HG03432 (cell line): ENCODE measurements around the gene TP53BP1.
"Not testable (repeated sequence)": the region's sequence is repeated elsewhere in the genome, so short reads cannot be mapped to it uniquely, and the experiment has no call there.

Experiments
- ATAC-seq: cut with Tn5 transposase; IDR thresholded peaks from one replicate; pipeline ENCODE4 v1.9.1; 2021; ENCODE audit warnings: mild to moderate bottlenecking, moderate library complexity; ENCODE audit not compliant: unreplicated experiment

The TP53BP1 gene

GRCh38 chr15:43492673-43493601, at the start of gene TP53BP1:
TSS of gene TP53BP1 (minus strand) at chr15:43493156. CDS start at chr15:43493043, 113 bp downstream.
- peak; percentile 97 for ATAC-seq

GRCh38 chr15:43541785-43542184, 48.8 kb upstream of the TP53BP1 start:
- ATAC-seq, result no peak

- no peak for ATAC-seq
Measured at GRCh38 chr15:43538091-43538490, 45.1 kb upstream of the TP53BP1 start.

DNA sequence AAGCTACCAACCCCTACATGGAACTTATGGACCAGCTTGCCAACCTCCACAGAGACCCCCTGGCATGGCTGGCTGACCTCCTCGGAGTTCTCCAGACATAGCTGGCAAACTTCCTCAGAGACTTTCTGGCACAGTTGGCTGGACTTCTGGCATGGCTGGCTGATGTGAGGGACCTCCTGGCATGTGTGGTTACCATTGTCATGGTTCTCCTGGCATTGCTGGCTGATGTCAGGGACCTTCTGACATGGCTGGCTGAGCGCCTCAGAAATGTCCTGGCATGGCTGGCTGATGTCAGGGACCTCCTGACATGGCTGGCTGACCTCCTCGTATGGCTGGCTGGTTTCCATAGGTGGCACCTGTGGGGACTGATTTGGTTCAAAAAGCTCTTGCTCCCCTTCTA, 41.9 kb upstream of the TP53BP1 start:
- no peak for ATAC-seq

GRCh38 chr15:43532826-43533225, 39.9 kb upstream of the TP53BP1 start:
- not testable (repeated sequence) for ATAC-seq

- ATAC-seq, result no peak
Measured at GRCh38 chr15:43531018-43531670, 38.2 kb upstream of the TP53BP1 start.

DNA sequence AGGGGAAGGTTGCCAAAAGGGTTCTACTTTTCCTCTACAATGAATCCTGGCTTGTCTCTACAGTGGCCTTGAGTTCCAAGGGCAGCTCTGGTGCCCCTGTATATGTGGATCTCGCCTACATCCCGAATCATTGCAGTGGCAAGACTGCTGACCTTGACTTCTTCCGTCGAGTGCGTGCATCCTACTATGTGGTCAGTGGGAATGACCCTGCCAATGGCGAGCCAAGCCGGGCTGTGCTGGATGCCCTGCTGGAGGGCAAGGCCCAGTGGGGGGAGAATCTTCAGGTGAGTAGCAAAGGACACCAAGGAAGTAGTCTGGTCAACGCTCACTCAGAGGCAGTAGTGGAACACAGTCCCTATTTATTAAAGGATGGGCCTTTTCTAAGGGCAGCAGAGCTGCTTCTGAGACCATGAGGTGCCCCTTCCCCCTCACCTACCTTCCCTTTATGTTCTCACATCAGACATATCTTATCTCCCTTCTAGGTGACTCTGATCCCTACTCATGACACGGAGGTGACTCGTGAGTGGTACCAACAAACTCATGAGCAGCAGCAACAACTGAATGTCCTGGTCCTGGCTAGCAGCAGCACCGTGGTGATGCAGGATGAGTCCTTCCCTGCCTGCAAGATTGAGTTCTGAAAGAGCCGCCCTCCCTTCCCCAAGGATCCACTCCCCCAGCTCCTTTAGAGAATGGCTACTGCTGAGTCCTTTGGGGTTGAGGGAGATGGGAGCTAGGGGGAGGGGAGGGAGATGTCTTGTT, 36.8 kb upstream of the TP53BP1 start:
- ATAC-seq, result no peak

DNA sequence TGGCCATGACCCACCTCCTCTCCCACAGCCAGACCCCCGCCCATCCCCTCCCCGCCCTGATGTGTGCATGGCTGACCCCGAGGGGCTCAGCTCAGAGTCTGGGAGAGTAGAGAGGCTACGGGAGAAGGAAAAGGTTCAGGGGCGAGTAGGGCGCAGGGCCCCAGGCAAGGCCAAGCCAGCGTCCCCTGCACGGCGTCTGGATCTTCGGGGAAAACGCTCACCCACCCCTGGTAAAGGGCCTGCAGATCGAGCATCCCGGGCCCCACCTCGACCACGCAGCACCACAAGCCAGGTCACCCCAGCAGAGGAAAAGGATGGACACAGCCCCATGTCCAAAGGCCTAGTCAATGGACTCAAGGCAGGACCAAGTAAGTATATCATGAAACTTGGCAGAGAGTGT, 36.2 kb upstream of the TP53BP1 start:
- ATAC-seq, result no peak

GRCh38 chr15:43528542-43529007, 35.6 kb upstream of the TP53BP1 start:
- ATAC-seq, result no peak

DNA sequence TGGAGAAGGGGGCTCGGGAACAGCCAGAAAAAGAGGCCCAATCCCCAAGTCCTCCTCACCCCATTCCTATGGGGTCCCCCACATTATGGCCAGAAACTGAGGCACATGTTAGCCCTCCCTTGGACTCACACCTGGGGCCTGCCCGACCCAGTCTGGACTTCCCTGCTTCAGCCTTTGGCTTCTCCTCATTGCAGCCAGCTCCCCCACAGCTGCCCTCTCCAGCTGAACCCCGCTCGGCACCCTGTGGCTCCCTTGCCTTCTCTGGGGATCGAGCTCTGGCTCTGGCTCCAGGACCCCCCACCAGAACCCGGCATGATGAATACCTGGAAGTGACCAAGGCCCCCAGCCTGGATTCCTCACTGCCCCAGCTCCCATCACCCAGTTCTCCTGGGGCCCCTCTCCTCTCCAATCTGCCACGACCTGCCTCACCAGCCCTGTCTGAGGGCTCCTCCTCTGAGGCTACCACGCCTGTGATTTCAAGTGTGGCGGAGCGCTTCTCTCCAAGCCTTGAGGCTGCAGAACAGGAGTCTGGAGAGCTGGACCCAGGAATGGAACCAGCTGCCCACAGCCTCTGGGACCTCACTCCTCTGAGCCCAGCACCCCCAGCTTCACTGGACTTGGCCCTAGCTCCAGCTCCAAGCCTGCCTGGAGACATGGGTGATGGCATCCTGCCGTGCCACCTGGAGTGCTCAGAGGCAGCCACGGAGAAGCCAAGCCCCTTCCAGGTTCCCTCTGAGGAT, 35.0 kb upstream of the TP53BP1 start:
- ATAC-seq, result no peak

DNA sequence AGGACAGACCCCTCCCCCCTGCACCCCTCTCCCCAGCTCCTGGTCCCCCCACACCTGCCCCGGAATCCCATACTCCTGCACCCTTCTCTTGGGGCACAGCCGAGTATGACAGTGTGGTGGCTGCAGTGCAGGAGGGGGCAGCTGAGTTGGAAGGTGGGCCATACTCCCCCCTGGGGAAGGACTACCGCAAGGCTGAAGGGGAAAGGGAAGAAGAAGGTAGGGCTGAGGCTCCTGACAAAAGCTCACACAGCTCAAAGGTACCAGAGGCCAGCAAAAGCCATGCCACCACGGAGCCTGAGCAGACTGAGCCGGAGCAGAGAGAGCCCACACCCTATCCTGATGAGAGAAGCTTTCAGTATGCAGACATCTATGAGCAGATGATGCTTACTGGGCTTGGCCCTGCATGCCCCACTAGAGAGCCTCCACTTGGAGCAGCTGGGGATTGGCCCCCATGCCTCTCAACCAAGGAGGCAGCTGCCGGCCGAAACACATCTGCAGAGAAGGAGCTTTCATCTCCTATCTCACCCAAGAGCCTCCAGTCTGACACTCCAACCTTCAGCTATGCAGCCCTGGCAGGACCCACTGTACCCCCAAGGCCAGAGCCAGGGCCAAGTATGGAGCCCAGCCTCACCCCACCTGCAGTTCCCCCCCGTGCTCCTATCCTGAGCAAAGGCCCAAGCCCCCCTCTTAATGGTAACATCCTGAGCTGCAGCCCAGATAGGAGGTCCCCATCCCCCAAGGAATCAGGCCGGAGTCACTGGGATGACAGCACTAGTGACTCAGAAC, 34.3 kb upstream of the TP53BP1 start:
- no peak for ATAC-seq

- ATAC-seq, result no peak
Measured at GRCh38 chr15:43526261-43526930, 33.4 kb upstream of the TP53BP1 start.

GRCh38 chr15:43525131-43525530, 32.2 kb upstream of the TP53BP1 start:
- no peak for ATAC-seq

DNA sequence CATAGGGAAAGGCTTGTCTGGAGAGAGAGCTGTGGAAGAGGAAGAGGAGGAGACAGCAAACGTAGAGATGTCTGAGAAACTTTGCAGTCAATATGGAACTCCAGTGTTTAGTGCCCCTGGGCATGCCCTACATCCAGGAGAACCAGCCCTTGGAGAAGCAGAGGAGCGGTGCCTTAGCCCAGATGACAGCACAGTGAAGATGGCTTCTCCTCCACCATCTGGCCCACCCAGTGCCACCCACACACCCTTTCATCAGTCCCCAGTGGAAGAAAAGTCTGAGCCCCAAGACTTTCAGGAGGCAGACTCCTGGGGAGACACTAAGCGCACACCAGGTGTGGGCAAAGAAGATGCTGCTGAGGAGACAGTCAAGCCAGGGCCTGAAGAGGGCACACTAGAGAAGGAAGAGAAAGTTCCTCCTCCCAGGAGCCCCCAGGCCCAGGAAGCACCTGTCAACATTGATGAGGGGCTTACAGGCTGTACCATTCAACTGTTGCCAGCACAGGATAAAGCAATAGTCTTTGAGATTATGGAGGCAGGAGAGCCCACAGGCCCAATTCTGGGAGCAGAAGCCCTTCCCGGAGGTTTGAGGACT, 31.4 kb upstream of the TP53BP1 start:
- no peak for ATAC-seq

DNA sequence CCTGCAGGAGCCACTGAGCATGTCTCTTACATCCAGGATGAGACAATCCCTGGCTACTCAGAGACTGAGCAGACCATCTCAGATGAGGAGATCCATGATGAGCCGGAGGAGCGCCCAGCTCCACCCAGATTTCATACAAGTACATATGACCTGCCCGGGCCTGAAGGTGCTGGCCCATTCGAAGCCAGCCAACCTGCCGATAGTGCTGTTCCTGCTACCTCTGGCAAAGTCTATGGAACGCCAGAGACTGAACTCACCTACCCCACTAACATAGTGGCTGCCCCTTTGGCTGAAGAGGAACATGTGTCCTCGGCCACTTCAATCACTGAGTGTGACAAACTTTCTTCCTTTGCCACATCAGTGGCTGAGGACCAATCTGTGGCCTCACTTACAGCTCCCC, 30.7 kb upstream of the TP53BP1 start:
- no peak for ATAC-seq

DNA sequence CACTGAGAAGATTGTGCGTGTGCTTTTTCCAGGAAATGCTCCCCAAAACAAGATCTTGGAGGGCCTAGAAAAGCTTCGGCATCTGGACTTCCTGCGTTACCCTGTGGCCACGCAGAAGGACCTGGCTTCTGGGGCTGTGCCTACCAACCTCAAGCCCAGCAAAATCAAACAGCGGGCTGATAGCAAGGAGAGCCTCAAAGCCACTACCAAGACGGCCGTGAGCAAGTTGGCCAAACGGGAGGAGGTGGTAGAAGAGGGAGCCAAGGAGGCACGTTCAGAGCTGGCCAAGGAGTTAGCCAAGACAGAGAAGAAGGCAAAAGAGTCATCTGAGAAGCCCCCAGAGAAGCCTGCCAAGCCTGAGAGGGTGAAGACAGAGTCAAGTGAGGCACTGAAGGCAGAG, 29.3 kb upstream of the TP53BP1 start:
- no peak for ATAC-seq

- no peak for ATAC-seq
Measured at GRCh38 chr15:43521419-43521818, 28.5 kb upstream of the TP53BP1 start.

DNA sequence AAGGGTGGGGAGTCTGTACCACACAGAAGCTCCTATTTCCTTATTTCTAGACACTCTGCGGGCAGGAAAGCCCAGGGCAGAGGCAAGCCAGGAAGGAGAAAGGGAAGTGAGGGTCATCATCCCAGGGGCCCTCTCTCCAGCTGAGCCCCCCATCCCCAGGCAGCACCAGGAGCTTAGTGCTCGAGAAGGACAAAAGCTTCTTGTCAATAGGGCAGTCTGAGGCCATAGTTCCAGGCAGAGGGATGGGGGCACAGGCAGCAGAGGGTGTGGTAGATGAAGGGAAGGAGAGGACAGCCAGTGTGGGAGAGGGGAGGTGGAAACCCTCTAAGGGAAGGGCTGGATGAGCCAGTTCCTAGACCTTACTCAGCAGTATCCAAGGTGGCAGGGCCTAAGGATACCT, 27.2 kb upstream of the TP53BP1 start:
- no peak for ATAC-seq

GRCh38 chr15:43519196-43519595, 26.2 kb upstream of the TP53BP1 start:
- no peak for ATAC-seq
